ENCODE data around the gene RBPJ.
"Not testable (repeated sequence)": the region's sequence is repeated elsewhere in the genome, so short reads cannot be mapped to it uniquely, and the experiment has no call there.

Gene RBPJ

GRCh38 chr4:26343038-26343398 is 22.2 kb downstream of the RBPJ start:
- no peak for DNase-seq

- DNase-seq, result peak; percentile 3
These were observed 24.2 kb downstream of the RBPJ start for GRCh38 chr4:26344901-26345564.

GRCh38 chr4:26345565-26345938 is 24.7 kb downstream of the RBPJ start:
- no peak for DNase-seq

- DNase-seq, result no peak
These were observed 25.4 kb downstream of the RBPJ start for GRCh38 chr4:26346203-26346620.

- DNase-seq, result no peak
These were observed 28.7 kb downstream of the RBPJ start for GRCh38 chr4:26349496-26349895.

GRCh38 chr4:26351685-26352084 is 30.9 kb downstream of the RBPJ start:
- no peak for DNase-seq

GRCh38 chr4:26354491-26354890 is 33.7 kb downstream of the RBPJ start:
- DNase-seq, result no peak

- DNase-seq, result no peak
These were observed 34.7 kb downstream of the RBPJ start for GRCh38 chr4:26355392-26356052.

GRCh38 chr4:26356081-26356501 is 35.3 kb downstream of the RBPJ start:
- DNase-seq, result peak; percentile 2

GRCh38 chr4:26359521-26359920 is 38.7 kb downstream of the RBPJ start:
- DNase-seq, result not testable (repeated sequence)

- DNase-seq, result no peak
These were observed 39.5 kb downstream of the RBPJ start for GRCh38 chr4:26360273-26360672.

GRCh38 chr4:26360864-26361263 is 40.0 kb downstream of the RBPJ start:
- no peak for DNase-seq

GRCh38 chr4:26361297-26361696 is 40.5 kb downstream of the RBPJ start:
- DNase-seq, result no peak

GRCh38 chr4:26362745-26363439 is 42.1 kb downstream of the RBPJ start:
- no peak for DNase-seq

GRCh38 chr4:26365537-26366150 is 44.8 kb downstream of the RBPJ start:
- DNase-seq, result no peak

- no peak for DNase-seq
These were observed 47.0 kb downstream of the RBPJ start for GRCh38 chr4:26367811-26368210.

- no peak for DNase-seq
These were observed 47.9 kb downstream of the RBPJ start for GRCh38 chr4:26368685-26369084.

GRCh38 chr4:26369132-26369531 is 48.3 kb downstream of the RBPJ start:
- DNase-seq, result no peak

GRCh38 chr4:26369581-26369980 is 48.8 kb downstream of the RBPJ start:
- DNase-seq, result no peak

- no peak for DNase-seq
These were observed 51.3 kb downstream of the RBPJ start for GRCh38 chr4:26372076-26372475.

GRCh38 chr4:26372525-26373172 is 51.8 kb downstream of the RBPJ start:
- DNase-seq, result peak; percentile 94

GRCh38 chr4:26375551-26375950 is 54.7 kb downstream of the RBPJ start:
- DNase-seq, result no peak
